ENCODE data around the gene RPL3.
A peak's percentile ranks its signal among the peaks of the same experiment; 100 is the strongest.
"Not testable (repeated sequence)": the region's sequence is repeated elsewhere in the genome, so short reads cannot be mapped to it uniquely, and the experiment has no call there.

Gene RPL3

GRCh38 chr22:39319284-39320022, at the start of gene RPL3:
TSS of gene RPL3 (minus strand) at chr22:39319623. CDS start at chr22:39319597, 26 bp downstream.
- DNase-seq (ENCODE audit: low read depth) = peak; percentile 95

DNA sequence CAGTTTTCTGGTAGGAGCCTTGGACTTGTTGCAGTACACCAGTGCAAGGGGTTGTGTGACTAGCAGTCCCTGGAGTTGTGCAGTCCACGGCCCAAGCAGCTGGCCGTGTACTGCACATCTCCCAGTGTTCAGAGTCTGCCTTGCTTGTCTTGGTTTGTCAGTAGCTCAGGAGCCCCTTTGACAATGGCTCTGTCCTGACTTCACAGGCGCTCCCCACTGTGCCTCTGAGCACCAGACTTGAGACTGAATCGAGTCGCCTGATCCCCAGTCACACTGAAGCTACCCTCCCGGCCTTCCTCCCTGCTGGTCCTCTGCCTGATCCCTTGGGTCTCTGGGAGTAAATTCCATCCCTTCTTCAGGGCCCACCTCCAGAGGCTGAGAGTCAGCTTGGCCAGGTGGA, 49.8 kb upstream of the RPL3 start:
- DNase-seq (ENCODE audit: low read depth) = no peak

DNA sequence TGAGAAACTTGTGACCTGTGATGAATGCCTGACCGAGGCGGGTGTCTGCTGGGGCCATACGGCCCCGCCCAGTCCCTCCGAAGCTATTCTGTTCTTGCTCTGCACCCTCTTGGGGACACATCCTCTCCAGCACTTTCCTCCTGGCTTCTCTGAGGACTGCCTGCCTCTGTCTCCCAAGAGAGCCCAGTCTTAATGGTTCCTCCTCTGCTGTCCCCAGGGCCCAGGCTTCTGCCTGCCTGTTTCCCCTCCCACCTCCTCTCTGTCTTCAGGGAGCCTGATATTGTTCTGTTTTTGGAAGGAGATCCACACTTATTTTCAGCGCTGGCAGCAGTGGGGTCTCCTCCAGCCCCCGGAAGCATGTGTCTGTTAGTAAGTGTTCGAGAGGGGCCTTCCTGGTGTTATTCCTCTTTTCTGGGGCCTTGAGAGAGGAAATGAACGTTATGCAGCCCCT, 49.1 kb upstream of the RPL3 start:
- DNase-seq (ENCODE audit: low read depth) = no peak

GRCh38 chr22:39367035-39367434, 47.6 kb upstream of the RPL3 start:
- DNase-seq (ENCODE audit: low read depth) = no peak

DNA sequence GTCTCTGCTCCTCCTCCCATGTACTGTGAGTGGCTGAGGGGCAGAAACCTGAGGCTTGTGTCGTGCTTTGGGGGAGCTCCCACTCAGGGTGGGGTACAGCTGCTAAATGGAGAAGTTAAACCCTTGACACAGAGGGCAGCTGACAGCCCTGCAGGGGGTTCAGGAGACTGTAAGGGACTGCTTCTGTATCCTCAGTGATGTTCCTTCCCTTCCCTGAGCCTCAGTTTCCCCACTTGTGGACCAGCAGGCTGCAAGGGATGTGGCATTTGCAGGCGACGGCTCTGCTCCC, 46.0 kb upstream of the RPL3 start:
- no peak for DNase-seq (ENCODE audit: low read depth)

DNA sequence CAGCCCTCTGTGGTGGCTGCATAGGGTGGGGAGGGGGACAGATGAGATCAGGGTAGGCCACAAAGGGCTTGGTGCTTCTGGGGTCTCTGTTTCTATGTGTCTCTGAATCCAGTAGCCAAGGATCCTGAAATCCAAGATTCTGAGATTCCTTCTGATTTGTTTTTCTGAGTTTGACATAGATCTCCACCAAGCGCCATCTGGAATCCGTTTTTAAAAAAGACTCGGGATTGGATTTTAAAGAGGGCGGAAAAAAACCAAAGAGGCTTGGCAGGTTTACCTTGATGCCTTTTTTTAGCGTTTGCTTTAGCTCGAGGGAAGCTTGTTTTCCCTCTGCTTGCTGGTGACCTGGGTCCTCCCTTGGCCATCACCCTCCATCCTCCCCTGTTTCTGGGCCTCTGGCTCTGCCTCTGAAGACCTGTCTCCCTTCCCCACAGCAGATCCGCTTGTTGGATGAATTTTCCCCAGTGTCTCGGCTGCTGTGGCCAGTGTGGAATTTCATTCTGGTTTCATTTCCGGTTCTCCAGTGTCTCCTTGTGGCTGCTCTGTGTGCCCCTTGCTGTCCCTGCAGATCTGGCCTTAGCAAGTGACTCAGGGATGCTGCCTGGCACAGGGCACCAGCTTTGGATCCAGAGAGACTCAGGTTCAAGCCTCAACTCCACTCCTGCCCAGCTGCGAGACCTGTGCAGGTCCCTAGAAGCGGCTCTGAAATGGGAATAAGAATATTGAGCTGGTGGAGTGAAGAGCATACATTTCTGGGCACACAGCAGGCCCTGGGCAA, 45.5 kb upstream of the RPL3 start:
- DNase-seq (ENCODE audit: low read depth) = no peak

- no peak for DNase-seq (ENCODE audit: low read depth)
These were observed 44.5 kb upstream of the RPL3 start for GRCh38 chr22:39363751-39364515.

GRCh38 chr22:39362932-39363331, 43.5 kb upstream of the RPL3 start:
- no peak for DNase-seq (ENCODE audit: low read depth)

- no peak for DNase-seq (ENCODE audit: low read depth)
These were observed 42.8 kb upstream of the RPL3 start for GRCh38 chr22:39362271-39362670.

DNA sequence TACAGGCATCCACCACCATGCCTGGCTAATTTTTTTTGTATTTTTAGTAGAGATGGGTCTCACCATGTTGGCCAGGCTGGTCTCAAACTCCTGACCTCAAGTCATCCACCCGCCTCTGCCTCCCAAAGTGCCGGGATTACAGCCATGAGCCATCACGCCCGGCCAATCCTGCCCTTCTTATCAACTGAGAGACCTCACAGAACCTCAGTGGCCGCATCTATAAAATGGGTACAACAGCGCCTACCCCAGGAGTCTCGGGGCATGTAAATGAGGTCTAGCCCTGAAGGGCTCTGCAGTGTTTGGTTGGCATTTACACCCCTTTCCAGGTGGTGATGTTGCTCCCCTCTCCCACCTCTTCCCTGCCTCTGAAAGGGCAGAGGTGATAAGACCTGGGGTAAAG, 42.1 kb upstream of the RPL3 start:
- no peak for DNase-seq (ENCODE audit: low read depth)

DNA sequence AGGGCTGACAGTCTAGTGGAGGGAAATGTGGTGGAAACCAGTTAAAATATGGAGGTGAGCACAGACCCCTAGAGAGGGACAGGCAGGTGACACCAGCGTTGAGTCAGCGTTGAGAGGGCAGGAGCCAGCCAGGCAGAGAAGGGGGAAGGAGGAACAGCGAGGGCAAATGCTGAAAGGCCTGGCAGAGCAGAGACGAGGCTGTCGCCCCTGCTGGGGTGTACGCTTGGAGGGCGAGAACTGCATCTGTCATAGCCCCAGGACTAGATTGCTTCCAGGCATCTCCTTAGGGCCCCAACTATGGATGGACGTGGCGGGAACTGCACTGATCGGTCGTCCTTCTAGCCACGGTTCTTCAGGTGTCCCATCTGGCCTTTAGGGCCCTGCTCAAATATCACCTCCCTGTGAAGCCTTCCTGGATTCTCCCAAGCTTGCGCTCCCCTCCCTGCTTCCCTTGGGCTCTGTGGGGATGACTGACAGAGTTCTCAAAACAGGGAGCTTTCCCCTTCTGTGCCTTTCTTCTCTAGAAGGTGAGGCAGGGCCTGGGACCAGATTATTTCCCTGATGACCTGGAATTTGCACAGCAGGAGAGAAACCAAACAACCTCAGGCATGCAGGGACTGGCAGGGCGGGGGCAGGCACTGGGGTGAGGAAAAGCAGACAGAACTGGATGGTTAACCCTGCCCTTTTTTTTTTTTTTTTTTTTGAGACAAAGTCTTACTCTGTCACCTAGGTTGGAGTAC, 41.4 kb upstream of the RPL3 start:
- no peak for DNase-seq (ENCODE audit: low read depth)

GRCh38 chr22:39360242-39360641, 40.8 kb upstream of the RPL3 start:
- no peak for DNase-seq (ENCODE audit: low read depth)

DNA sequence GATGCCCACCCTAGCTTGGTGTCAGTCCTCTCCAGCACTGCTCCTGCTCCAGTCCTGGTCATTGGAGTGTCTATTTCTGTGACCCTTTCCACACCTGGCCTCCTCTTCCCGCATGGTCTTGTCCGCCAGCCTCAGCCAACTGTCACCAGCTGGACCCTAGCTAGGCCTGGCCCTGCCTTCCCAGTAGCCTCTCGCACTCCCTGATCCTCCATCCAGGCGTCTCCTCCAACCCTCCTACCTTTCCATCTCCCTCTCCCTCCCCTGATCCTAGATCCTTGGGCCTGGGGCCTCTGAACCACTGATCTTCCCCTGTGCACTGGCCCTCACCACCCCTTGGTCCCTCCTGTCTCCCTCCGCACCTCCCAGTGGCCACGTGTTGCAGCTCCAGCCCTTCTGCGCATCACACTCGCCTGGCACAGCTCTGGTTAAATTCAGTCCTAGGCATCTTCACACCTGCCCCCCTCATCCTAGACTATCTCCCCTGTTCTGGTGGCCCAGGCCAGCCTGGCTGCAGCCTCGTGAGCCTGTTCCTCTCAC, 40.3 kb upstream of the RPL3 start:
- DNase-seq (ENCODE audit: low read depth) = no peak

DNA sequence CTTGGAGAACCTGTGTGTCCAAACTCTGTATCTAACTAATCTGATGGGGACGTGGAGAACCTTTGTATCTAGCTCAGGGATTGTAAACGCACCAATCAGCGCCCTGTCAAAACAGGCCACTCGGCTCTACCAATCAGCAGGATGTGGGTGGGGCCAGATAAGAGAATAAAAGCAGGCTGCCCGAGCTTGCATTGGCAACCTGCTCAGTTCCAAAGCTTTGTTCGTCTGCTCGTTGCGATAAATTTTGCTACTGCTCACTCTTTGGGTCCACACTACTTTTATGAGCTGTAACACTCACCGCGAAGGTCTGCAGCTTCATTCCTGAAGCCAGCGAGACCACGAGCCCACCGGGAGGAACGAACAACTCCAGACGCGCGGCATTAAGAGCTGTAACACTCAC, 38.8 kb upstream of the RPL3 start:
- DNase-seq (ENCODE audit: low read depth) = not testable (repeated sequence)

GRCh38 chr22:39357110-39358108, 38.0 kb upstream of the RPL3 start:
- not testable (repeated sequence) for DNase-seq (ENCODE audit: low read depth)

DNA sequence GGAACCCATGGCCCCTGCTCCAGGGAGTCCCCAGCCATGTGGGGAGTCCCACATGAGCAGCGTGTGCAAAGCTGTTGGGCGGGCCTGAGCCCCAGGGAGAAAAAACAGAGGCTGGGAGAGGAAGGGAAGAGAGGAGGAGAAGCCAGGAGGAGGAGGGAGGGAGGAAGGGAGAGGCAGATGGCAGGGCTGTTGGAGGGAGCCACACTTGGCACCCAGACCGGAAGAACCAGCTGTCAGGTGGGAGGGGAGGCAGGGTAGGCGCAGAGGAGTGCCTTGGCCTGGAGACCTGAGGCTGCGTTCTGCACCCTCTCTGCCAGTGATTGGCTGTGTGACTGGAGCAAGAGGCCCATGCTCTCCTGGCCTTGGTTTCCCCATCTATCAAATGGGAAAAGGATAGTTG, 37.0 kb upstream of the RPL3 start:
- DNase-seq (ENCODE audit: low read depth) = no peak

DNA sequence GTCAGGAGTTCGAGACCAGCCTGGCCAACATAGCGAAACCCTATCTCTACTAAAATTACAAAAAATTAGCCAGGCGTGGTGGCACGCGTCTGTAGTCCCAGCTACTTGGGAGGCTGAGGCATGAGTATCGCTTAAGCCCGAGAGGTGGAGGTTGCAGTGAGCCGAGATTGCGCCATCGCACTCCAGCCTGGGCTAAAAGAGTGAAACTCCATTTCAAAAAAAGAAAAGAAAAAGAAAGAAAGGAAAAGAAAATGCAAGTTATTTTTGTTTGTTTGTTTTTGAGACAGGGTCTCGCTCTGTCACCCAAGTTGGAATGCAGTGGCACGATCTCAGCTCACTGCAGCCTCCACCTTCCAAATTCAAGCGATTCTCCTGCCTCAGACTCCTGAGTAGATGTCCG, 36.4 kb upstream of the RPL3 start:
- not testable (repeated sequence) for DNase-seq (ENCODE audit: low read depth)

DNA sequence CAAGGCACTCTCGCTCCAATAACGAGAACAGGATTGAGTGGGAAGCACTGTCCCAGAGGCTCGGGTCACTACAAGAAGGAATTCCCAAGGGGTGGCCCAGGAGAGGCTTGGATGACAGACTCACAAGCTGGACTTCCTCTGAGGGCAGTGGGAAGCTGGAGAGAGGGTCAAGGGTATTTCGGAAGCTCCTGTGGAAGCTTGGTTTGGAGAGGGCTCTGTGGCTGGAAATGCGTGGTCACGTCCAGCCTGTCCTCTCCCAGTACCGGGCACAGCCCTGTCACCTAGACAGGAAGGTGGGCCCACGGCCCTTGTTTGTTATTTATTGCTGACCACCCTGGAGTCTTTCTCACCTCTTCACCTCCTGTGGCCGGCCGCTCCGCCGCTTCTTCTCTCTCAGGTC, 35.7 kb upstream of the RPL3 start:
- no peak for DNase-seq (ENCODE audit: low read depth)

- no peak for DNase-seq (ENCODE audit: low read depth)
These were observed 33.9 kb upstream of the RPL3 start for GRCh38 chr22:39353346-39353745.

- DNase-seq (ENCODE audit: low read depth) = no peak
These were observed 33.0 kb upstream of the RPL3 start for GRCh38 chr22:39352306-39352891.
